AG10803 (cell line): ENCODE results near the gene NR4A1.
"Not testable (repeated sequence)": the region's sequence is repeated elsewhere in the genome, so short reads cannot be mapped to it uniquely, and the experiment has no call there.

Source experiments
- DNase-seq: peaks from one replicate; pipeline ENCODE4 v3.0.0; 2010; ENCODE audit warnings: low read depth
- H3K4me3 ChIP-seq: 2 replicates; pipeline ENCODE4 v1.5.1; 2011; ENCODE audit warnings: mild to moderate bottlenecking, low read length, control low read depth
- CTCF ChIP-seq: conservative IDR thresholded peaks from 2 replicates; pipeline ENCODE4 v1.5.1; 2011; ENCODE audit warnings: mild to moderate bottlenecking, low read length, control low read depth, inconsistent platforms

Gene NR4A1

DNA sequence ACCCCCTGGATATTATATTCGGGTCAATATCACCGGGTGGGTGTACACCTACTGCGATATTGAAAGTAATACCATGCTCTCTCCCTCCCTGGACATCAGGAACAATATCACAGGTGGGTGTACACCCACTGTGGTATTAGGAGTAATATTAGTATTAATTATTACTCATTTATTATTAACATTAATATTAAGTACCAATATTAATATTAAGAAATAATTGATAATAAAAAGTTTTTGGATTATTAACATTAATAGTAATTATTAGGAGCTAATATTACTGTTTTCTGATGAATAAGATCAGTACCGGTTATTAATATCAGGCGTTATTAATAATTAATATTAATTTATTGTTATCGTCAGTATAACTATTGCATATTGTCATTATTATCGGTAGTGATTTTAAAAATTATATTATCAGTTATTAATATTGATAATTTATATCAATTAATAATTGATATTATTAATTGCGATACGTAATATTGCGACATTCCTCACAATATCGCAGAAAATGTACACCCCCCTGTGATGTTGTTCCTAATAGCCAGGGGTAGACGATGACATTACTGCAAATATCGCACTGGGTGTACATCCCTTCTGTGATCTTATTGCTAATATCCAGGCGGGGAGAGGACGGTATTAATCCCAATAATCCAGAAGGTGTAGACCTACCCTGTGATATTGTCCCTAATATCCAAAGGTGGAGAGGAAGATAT is 45.2 kb downstream of the NR4A1 start:
- H3K4me3 ChIP-seq, result no peak overlapping the region
- TF ChIP-seq CTCF, result no peak
- no peak for DNase-seq

DNA sequence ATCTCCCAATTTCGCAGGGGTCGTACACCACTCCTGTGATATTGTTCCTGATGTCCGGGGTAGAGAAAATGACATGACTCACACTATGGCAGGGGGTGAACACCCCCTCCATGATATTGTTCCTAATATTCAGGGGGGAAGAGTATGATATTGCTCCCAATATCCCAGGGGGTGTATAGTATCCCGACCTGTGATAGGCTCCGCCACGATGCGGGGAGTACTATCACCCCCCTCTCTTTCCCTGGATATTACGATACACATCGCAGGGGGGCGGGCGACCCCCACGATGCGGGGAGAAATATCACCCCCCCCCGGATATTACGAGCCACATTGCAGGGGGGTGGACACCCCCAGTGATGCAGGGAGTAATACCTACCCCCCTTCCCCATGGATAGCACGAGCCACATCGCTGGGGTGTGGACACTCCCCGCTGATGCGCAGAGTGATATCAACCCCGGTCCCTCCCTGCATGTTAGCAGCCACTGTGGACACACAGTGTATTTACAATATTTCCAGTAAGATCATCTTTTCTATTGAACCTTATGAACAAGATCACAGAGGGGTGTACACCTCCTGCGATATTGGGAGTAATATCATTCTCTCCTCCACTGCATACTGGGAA is 45.9 kb downstream of the NR4A1 start:
- no peak overlapping the region for H3K4me3 ChIP-seq
- no peak for TF ChIP-seq CTCF
- DNase-seq, result no peak

DNA sequence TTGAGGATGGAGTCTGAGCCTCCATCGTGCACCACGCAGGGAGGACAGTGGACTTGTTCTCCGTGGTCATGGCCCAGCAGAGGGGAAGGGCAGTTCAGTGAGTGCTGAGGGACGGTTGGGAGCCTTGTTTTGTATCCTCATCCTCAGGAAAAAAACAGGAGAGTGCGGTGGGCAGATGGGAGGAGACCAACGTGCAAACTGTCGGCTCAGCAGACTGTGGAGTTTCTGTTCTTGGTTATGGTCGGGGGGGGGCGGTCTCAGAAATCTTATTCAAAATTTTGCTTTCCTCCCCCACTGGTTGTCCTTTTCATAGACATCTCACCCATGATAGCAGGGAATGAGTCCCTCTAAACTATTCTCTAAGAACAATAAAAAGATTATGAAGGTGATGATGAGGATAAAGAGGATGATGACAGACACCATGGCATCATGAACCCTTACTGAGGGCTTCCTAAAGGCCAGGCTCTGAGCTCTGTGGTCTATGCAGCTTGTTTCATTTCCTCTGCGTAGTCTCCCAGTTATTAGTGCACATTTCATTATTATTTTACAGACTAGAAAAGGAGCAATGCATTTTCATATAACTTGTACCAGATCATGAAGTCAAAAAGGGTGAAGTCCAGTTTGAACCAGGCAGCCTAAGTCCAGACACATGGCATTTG is 53.3 kb downstream of the NR4A1 start:
- DNase-seq, H3K4me3 ChIP-seq: not testable (repeated sequence)
